ENCODE results near the gene ARIH1.

The ARIH1 gene

GRCh38 chr15:72486144-72486543 lies 12.0 kb downstream of the ARIH1 start:
- DNase-seq (ENCODE audit: extremely low read depth in 1 of 2, low read depth in 1 of 2): no peak

- DNase-seq (ENCODE audit: extremely low read depth in 1 of 2, low read depth in 1 of 2): no peak
These were observed 13.1 kb downstream of the ARIH1 start for GRCh38 chr15:72487070-72487797.

- no peak for DNase-seq (ENCODE audit: extremely low read depth in 1 of 2, low read depth in 1 of 2)
These were observed 14.4 kb downstream of the ARIH1 start for GRCh38 chr15:72488558-72488957.

GRCh38 chr15:72489943-72490554 lies 15.9 kb downstream of the ARIH1 start:
- no peak for DNase-seq (ENCODE audit: extremely low read depth in 1 of 2, low read depth in 1 of 2)

GRCh38 chr15:72491768-72492167 lies 17.6 kb downstream of the ARIH1 start:
- DNase-seq (ENCODE audit: extremely low read depth in 1 of 2, low read depth in 1 of 2): no peak

- DNase-seq (ENCODE audit: extremely low read depth in 1 of 2, low read depth in 1 of 2): no peak
These were observed 18.6 kb downstream of the ARIH1 start for GRCh38 chr15:72492733-72493132.

- no peak for DNase-seq (ENCODE audit: extremely low read depth in 1 of 2, low read depth in 1 of 2)
These were observed 19.1 kb downstream of the ARIH1 start for GRCh38 chr15:72493220-72493619.

- no peak for DNase-seq (ENCODE audit: extremely low read depth in 1 of 2, low read depth in 1 of 2)
These were observed 20.9 kb downstream of the ARIH1 start for GRCh38 chr15:72495007-72495406.

GRCh38 chr15:72496783-72497182 lies 22.7 kb downstream of the ARIH1 start:
- DNase-seq (ENCODE audit: extremely low read depth in 1 of 2, low read depth in 1 of 2): no peak

- no peak for DNase-seq (ENCODE audit: extremely low read depth in 1 of 2, low read depth in 1 of 2)
These were observed 23.3 kb downstream of the ARIH1 start for GRCh38 chr15:72497402-72497801.

- no peak for DNase-seq (ENCODE audit: extremely low read depth in 1 of 2, low read depth in 1 of 2)
These were observed 28.2 kb downstream of the ARIH1 start for GRCh38 chr15:72502220-72502809.

GRCh38 chr15:72503147-72503546 lies 29.0 kb downstream of the ARIH1 start:
- DNase-seq (ENCODE audit: extremely low read depth in 1 of 2, low read depth in 1 of 2): no peak

- DNase-seq (ENCODE audit: extremely low read depth in 1 of 2, low read depth in 1 of 2): no peak
These were observed 33.4 kb downstream of the ARIH1 start for GRCh38 chr15:72507402-72508092.

- DNase-seq (ENCODE audit: extremely low read depth in 1 of 2, low read depth in 1 of 2): no peak
These were observed 35.4 kb downstream of the ARIH1 start for GRCh38 chr15:72509484-72509883.

- DNase-seq (ENCODE audit: extremely low read depth in 1 of 2, low read depth in 1 of 2): no peak
These were observed 37.4 kb downstream of the ARIH1 start for GRCh38 chr15:72511536-72511935.

- no peak for DNase-seq (ENCODE audit: extremely low read depth in 1 of 2, low read depth in 1 of 2)
These were observed 41.7 kb downstream of the ARIH1 start for GRCh38 chr15:72515591-72516389.

- DNase-seq (ENCODE audit: extremely low read depth in 1 of 2, low read depth in 1 of 2): no peak
These were observed 42.6 kb downstream of the ARIH1 start for GRCh38 chr15:72516777-72517176.

GRCh38 chr15:72521682-72522081 lies 47.6 kb downstream of the ARIH1 start:
- no peak for DNase-seq (ENCODE audit: extremely low read depth in 1 of 2, low read depth in 1 of 2)

- no peak for DNase-seq (ENCODE audit: extremely low read depth in 1 of 2, low read depth in 1 of 2)
These were observed 59.0 kb downstream of the ARIH1 start for GRCh38 chr15:72532991-72533601.

- no peak for DNase-seq (ENCODE audit: extremely low read depth in 1 of 2, low read depth in 1 of 2)
These were observed 60.4 kb downstream of the ARIH1 start for GRCh38 chr15:72534523-72534922.
